ENCODE results near the gene MDH2. TPM values are rescaled to one million over a fixed set of nuclear protein-coding genes. Genes with fewer than 3 reads are reported as not detected.
"Not testable (repeated sequence)": the region's sequence is repeated elsewhere in the genome, so short reads cannot be mapped to it uniquely, and the experiment has no call there.

Gene MDH2
- total RNA-seq, 1 donor from 2014 or later: 125 TPM

- DNase-seq: no peak
- intact Hi-C loops (cut with micrococcal nuclease): no loop called here
- no peak for TF ChIP-seq CTCF (IDR thresholded peaks at IDR 0.05)
- ATAC-seq (ENCODE audit: low read depth): no peak
- Mint-ChIP-seq H3K4me3 (no peak overlapping the region), H3K27me3 (no peaks in the 10 kb centered on the region), H3K4me1 (peaks cover 16% of the 10 kb centered on the region), H3K36me3 (ENCODE audit: low read depth) (peaks cover 62% of the 10 kb centered on the region), H3K27ac (no peak overlapping the region), H3K9me3 (no peaks in the 10 kb centered on the region)
- CTCF ChIA-PET: no interaction called here
- POLR2A ChIA-PET: interaction anchor here (0.6 kb wide), 2 partner anchors 487 to 1592 kb away, joined by 3 to 7 read pairs; no protein-coding TSS in a partner anchor
Measured at GRCh38 chr7:76054123-76055120, 6.5 kb downstream of the MDH2 start.

DNA sequence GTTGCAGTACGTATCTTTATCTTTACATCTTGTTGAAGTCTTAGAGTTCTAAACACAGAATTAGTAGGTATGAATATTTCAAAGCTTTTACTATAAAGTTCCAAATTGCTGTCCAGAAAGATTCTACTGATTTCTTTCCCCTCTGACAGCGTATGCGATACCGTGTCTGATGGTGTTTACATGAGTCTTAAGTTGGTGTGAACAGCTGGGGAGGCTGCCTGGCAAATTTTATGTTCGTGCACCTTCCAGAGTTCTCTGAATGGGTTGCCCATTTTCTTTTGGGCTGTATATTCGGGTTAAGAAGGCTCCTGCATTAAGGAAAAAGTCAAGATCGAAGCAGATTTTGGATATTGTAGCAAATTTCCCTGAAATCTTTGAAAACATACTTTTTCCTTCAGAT lies 8.3 kb downstream of the MDH2 start:
- Mint-ChIP-seq H3K4me3 (no peak overlapping the region), H3K4me1 (peaks cover 10% of the 10 kb centered on the region), H3K9me3 (no peaks in the 10 kb centered on the region), H3K27me3 (no peaks in the 10 kb centered on the region), H3K36me3 (ENCODE audit: low read depth) (peaks cover 70% of the 10 kb centered on the region), H3K27ac (no peak overlapping the region)
- TF ChIP-seq CTCF (IDR thresholded peaks at IDR 0.05): no peak
- ATAC-seq (ENCODE audit: low read depth) (no peak), DNase-seq (no peak)
- ChIA-PET CTCF (no interaction called here), POLR2A (no interaction called here)
- intact Hi-C loops (cut with micrococcal nuclease): no loop called here

DNA sequence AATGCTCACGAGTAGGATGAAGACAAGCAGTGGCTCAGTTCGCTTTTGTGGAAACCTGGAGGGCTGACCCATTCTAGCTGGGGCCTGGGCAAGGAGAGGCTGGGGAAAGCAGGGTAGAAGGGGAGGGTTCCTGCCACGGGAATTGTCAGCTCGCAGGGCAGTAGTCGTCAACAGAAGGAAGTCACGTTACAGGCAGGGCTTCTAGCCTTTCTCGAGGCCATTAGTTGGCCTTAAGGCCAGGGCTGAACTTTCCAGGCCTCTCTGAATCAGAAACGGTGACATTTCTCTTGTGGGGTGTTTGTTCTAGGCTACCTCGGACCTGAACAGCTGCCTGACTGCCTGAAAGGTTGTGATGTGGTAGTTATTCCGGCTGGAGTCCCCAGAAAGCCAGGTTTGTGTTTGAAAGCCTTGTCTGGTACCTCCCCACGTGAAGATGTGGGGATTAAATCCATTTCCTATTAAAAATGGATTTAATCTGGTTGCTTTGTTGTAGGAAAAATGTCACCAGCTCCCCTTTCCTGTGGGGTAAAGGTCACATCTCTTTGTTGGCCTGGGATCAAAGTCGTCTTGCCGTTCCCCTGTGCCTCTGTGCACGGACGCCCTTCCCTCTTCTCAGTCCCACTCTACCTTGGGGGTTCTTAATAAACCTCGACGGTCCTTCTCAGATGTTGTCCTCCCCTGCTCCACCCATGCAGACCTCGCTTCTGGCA lies 9.4 kb downstream of the MDH2 start:
- DNase-seq (no peak), ATAC-seq (ENCODE audit: low read depth) (no peak)
- CTCF ChIA-PET: no interaction called here
- Mint-ChIP-seq H3K27me3 (no peaks in the 10 kb centered on the region), H3K36me3 (ENCODE audit: low read depth) (peaks cover 74% of the 10 kb centered on the region), H3K4me1 (peaks cover 5% of the 10 kb centered on the region), H3K27ac (no peak overlapping the region), H3K4me3 (no peak overlapping the region), H3K9me3 (no peaks in the 10 kb centered on the region)
- POLR2A ChIA-PET: no interaction called here
- intact Hi-C loops (cut with micrococcal nuclease): no loop called here
- TF ChIP-seq CTCF (IDR thresholded peaks at IDR 0.05): no peak

GRCh38 chr7:76057813-76058145 lies 9.9 kb downstream of the MDH2 start:
- no peak overlapping the region for H3K27ac Mint-ChIP-seq
- intact Hi-C loops (cut with micrococcal nuclease): no loop called here
- no peak for ATAC-seq (ENCODE audit: low read depth)

DNA sequence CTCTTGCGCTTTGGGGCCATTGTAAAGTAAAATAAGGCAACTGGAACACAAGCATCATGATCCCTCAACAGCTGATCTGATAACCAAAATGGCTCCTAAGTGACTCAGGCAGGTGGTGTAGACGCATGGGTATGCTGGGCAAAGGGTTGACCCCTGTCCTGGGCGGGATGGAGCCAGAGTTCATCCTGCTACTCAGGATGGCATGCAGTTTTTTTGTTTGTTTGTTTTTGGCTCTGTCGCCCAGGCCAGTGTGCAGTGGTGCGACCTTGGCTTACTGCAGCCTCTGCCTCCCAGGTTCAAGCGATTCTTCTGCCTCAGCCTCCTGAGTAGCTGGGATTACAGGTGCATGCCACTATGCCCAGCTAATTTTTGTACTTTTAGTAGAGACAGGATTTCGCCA lies 10.8 kb downstream of the MDH2 start:
- POLR2A ChIA-PET; DNase-seq; H3K4me3 Mint-ChIP-seq; CTCF ChIA-PET; ATAC-seq (ENCODE audit: low read depth); intact Hi-C loops (cut with micrococcal nuclease); H3K27me3 Mint-ChIP-seq; H3K4me1 Mint-ChIP-seq; H3K27ac Mint-ChIP-seq; H3K9me3 Mint-ChIP-seq: not testable (repeated sequence)
- peaks cover 78% of the 10 kb centered on the region for H3K36me3 Mint-ChIP-seq (ENCODE audit: low read depth)

More at GRCh38 chr7:76057813-76058145, 9.9 kb downstream of the MDH2 start:
- Mint-ChIP-seq H3K9me3 (no peaks in the 10 kb centered on the region), H3K4me1 (peaks cover 5% of the 10 kb centered on the region), H3K27me3 (no peaks in the 10 kb centered on the region), H3K36me3 (ENCODE audit: low read depth) (peaks cover 77% of the 10 kb centered on the region), H3K4me3 (no peak overlapping the region)
- POLR2A ChIA-PET: no interaction called here
- no peak for DNase-seq
- TF ChIP-seq CTCF (IDR thresholded peaks at IDR 0.05): no peak
- CTCF ChIA-PET: no interaction called here
